WTC11 (cell line): ENCODE measurements around the gene TMEM95. TPM values are rescaled to one million over a fixed set of nuclear protein-coding genes. Genes with fewer than 3 reads are reported as not detected.

Source experiments
- ATAC-seq: fragments of 200-7000 bp; cut with Tn5 transposase; 2 replicates; pipeline ENCODE4 v1.10.0; 2021; ENCODE audit warnings: mild to moderate bottlenecking, moderate library complexity
- CTCF ChIA-PET: fragments of 300-600 bp; sonication (Branson Sonifier 250); formaldehyde crosslinking; loops from one replicate; lab custom pipeline; 2021; ENCODE audit warnings: antibody characterized with exemption; lab: Charles Lee
- POLR2A ChIA-PET: fragments of 350-600 bp; sonication (Branson Sonifier 250); formaldehyde crosslinking; loops from one replicate; lab custom pipeline; 2021; ENCODE audit warnings: antibody characterized with exemption; lab: Charles Lee
- DNase-seq: peaks from one replicate; pipeline ENCODE4 v3.0.0; 2021; ENCODE audit warnings: low spot score
- H3K27ac Mint-ChIP-seq: 2 replicates; pipeline ENCODE4 v1.8.0; 2021; ENCODE audit warnings: mixed read lengths
- H3K27me3 Mint-ChIP-seq: 2 replicates; pipeline ENCODE4 v1.8.0; 2021; ENCODE audit warnings: low read depth, mild to moderate bottlenecking, moderate library complexity, mixed read lengths
- H3K36me3 Mint-ChIP-seq: 2 replicates; pipeline ENCODE4 v1.8.0; 2021; ENCODE audit warnings: mixed read lengths
- H3K4me1 Mint-ChIP-seq: 2 replicates; pipeline ENCODE4 v1.8.0; 2022; ENCODE audit warnings: mixed read lengths
- H3K4me3 Mint-ChIP-seq: 2 replicates; pipeline ENCODE4 v1.8.0; 2021; ENCODE audit warnings: mild to moderate bottlenecking, moderate library complexity, mixed read lengths
- H3K9me3 Mint-ChIP-seq: 2 replicates; pipeline ENCODE4 v1.8.0; 2021; ENCODE audit warnings: mixed read lengths
- CBFB ChIP-seq: sonication (generic); formaldehyde crosslinking; IDR thresholded peaks from 2 replicates; pipeline ENCODE4 v1.8.1; 2022; ENCODE audit warnings: mild to moderate bottlenecking, low read depth, missing genetic modification reagents
- CREB1 ChIP-seq: sonication (generic); formaldehyde crosslinking; IDR thresholded peaks from 2 replicates; pipeline ENCODE4 v1.8.0; 2023; ENCODE audit warnings: mild to moderate bottlenecking, missing genetic modification reagents
- CREM ChIP-seq: sonication (generic); formaldehyde crosslinking; IDR thresholded peaks from 2 replicates; pipeline ENCODE4 v1.8.1; 2022; ENCODE audit warnings: mild to moderate bottlenecking, missing genetic modification reagents, moderate library complexity
- E2F1 ChIP-seq: sonication (generic); formaldehyde crosslinking; IDR thresholded peaks from 2 replicates; pipeline ENCODE4 v1.8.0; 2022; ENCODE audit warnings: mild to moderate bottlenecking, missing genetic modification reagents
- E2F5 ChIP-seq: sonication (generic); formaldehyde crosslinking; IDR thresholded peaks from 2 replicates; pipeline ENCODE4 v1.8.1; 2022; ENCODE audit warnings: mild to moderate bottlenecking, moderate library complexity, missing genetic modification reagents
- ESRRA ChIP-seq: sonication (generic); formaldehyde crosslinking; IDR thresholded peaks from 2 replicates; pipeline ENCODE4 v1.8.1; 2022; ENCODE audit warnings: mild to moderate bottlenecking, missing genetic modification reagents, borderline replicate concordance
- FOXP1 ChIP-seq: sonication (generic); formaldehyde crosslinking; IDR thresholded peaks from 2 replicates; pipeline ENCODE4 v1.8.0; 2022; ENCODE audit warnings: missing genetic modification reagents, mild to moderate bottlenecking, moderate library complexity, borderline replicate concordance
- HMGXB4 ChIP-seq: sonication (generic); formaldehyde crosslinking; IDR thresholded peaks from 2 replicates; pipeline ENCODE4 v1.8.1; 2023; ENCODE audit warnings: mild to moderate bottlenecking, moderate library complexity, missing genetic modification reagents
- MAX ChIP-seq: sonication (generic); formaldehyde crosslinking; IDR thresholded peaks from 2 replicates; pipeline ENCODE4 v1.8.0; 2022; ENCODE audit warnings: mild to moderate bottlenecking, missing genetic modification reagents
- MYBL2 ChIP-seq: sonication (generic); formaldehyde crosslinking; IDR thresholded peaks from 2 replicates; pipeline ENCODE4 v1.8.1; 2023; ENCODE audit warnings: mild to moderate bottlenecking, moderate library complexity, missing genetic modification reagents
- NFYB ChIP-seq: sonication (generic); formaldehyde crosslinking; conservative IDR thresholded peaks from 2 replicates; pipeline ENCODE4 v1.8.0; 2022; ENCODE audit warnings: low read depth, missing genetic modification reagents
- PREB ChIP-seq: sonication (generic); formaldehyde crosslinking; IDR thresholded peaks from 2 replicates; pipeline ENCODE4 v1.8.1; 2022; ENCODE audit warnings: mild to moderate bottlenecking, missing genetic modification reagents, moderate library complexity, borderline replicate concordance
- SP1 ChIP-seq: sonication (generic); formaldehyde crosslinking; conservative IDR thresholded peaks from 2 replicates; pipeline ENCODE4 v1.8.1; 2022; ENCODE audit warnings: missing genetic modification reagents
- TEAD4 ChIP-seq: sonication (generic); formaldehyde crosslinking; IDR thresholded peaks from 2 replicates; pipeline ENCODE4 v1.8.0; 2022; ENCODE audit warnings: mild to moderate bottlenecking, missing genetic modification reagents
- ZNF121 ChIP-seq: sonication (generic); formaldehyde crosslinking; IDR thresholded peaks from 2 replicates; pipeline ENCODE4 v1.8.0; 2023; ENCODE audit warnings: missing genetic modification reagents
- ZNF425 ChIP-seq: fragments of 250-450 bp; sonication (Bioruptor Pico); conservative IDR thresholded peaks from 2 replicates; pipeline ENCODE4 v1.9.0; 2021; ENCODE audit warnings: mild to moderate bottlenecking
- ZNF532 ChIP-seq: fragments of 250-450 bp; sonication (Bioruptor Pico); IDR thresholded peaks from 2 replicates; pipeline ENCODE4 v1.9.0; 2021; ENCODE audit warnings: mild to moderate bottlenecking, borderline replicate concordance
- total RNA-seq: library from RNA; stranded (reverse); gene quantifications from 3 replicates; pipeline ENCODE4 v1.2.3, GENCODE V29; 2021

The TMEM95 gene
- total RNA-seq, 1 experiment from 2014 or later = not detected

- H3K27me3 Mint-ChIP-seq = no peaks in the 10 kb centered on the region; the same call in 1 of the 2 replicates
- no peak for DNase-seq
- H3K36me3 Mint-ChIP-seq = peaks cover 4% of the 10 kb centered on the region
- peak overlapping the region; percentile 80 for H3K4me3 Mint-ChIP-seq
- peak; percentile 16 for ATAC-seq
- peak overlapping the region; percentile 85 for H3K27ac Mint-ChIP-seq
- H3K9me3 Mint-ChIP-seq = no peaks in the 10 kb centered on the region
- CTCF ChIA-PET = interaction anchor here (0.6 to 3.3 kb wide), 39 partner anchors 9 to 1523 kb away, joined by 3 to 59 read pairs (median 5); partner anchors contain the start of genes ACAP1, CHRNB1, KCTD11 and NEURL4
- TF ChIP-seq CREB1 (CRISPR knock-in tag) (0 out of 2 replicates have a peak, but pooled peaks have one; percentile 17), ZNF425 (CRISPR knock-in tag) (no peak), MYBL2 (CRISPR knock-in tag) (peak; percentile 84; the same call in 1 of the 2 replicates), PREB (CRISPR knock-in tag) (no peak)
- POLR2A ChIA-PET = interaction anchor here (0.6 to 2.5 kb wide), 20 partner anchors 10 to 186 kb away, joined by 3 to 38 read pairs (median 4); partner anchors contain the start of genes ACAP1, CHRNB1, NEURL4 and PLSCR3
- peaks cover 27% of the 10 kb centered on the region for H3K4me1 Mint-ChIP-seq
Observed at GRCh38 chr17:7403727-7403976, 48.7 kb downstream of the TMEM95 start.

- CTCF ChIA-PET = interaction anchor here (0.6 to 3.3 kb wide), 40 partner anchors 10 to 1522 kb away, joined by 3 to 59 read pairs (median 5); partner anchors contain the start of genes ACAP1, CHRNB1, KCTD11 and NEURL4
- POLR2A ChIA-PET = interaction anchor here (0.6 to 2.5 kb wide), 21 partner anchors 9 to 185 kb away, joined by 3 to 38 read pairs (median 4); partner anchors contain the start of genes ACAP1, CHRNB1, NEURL4 and PLSCR3
- peak within 1 kb of the TSS; percentile 84 for H3K4me3 Mint-ChIP-seq
- TF ChIP-seq CBFB (CRISPR knock-in tag) (no peak), CREM (CRISPR knock-in tag) (0 out of 2 replicates have a peak, but pooled peaks have one; percentile 32), ZNF121 (CRISPR knock-in tag) (no peak), E2F5 (CRISPR knock-in tag) (0 out of 2 replicates have a peak, but pooled peaks have one; percentile 43), ZNF425 (CRISPR knock-in tag) (no peak), MAX (CRISPR knock-in tag) (0 out of 2 replicates have a peak, but pooled peaks have one; percentile 12), E2F1 (CRISPR knock-in tag) (no peak), NFYB (CRISPR knock-in tag) (peak; percentile 77), HMGXB4 (CRISPR knock-in tag) (peak; percentile 25; the same call in 1 of the 2 replicates), ESRRA (CRISPR knock-in tag) (0 out of 2 replicates have a peak, but pooled peaks have one; percentile 22), FOXP1 (peak; percentile 66; the same call in 1 of the 2 replicates), TEAD4 (CRISPR knock-in tag) (no peak), ZNF532 (no peak), SP1 (CRISPR knock-in tag) (peak; percentile 66)
Observed at GRCh38 chr17:7403977-7404736, 49.2 kb downstream of the TMEM95 start, which contains the start of gene TMEM256. TMEM256 (minus strand) TSS chr17:7404097; CDS start chr17:7404084, 13 bp downstream.

More at GRCh38 chr17:7403977-7404736, 49.2 kb downstream of the TMEM95 start, which contains the start of gene TMEM256:
- peak; percentile 87 for ATAC-seq
- Mint-ChIP-seq H3K4me1 (peaks cover 29% of the 10 kb centered on the region), H3K36me3 (peaks cover 7% of the 10 kb centered on the region), H3K27ac (peak within 1 kb of the TSS; percentile 85), H3K27me3 (no peaks in the 10 kb centered on the region; the same call in 1 of the 2 replicates), H3K9me3 (no peaks in the 10 kb centered on the region)
- DNase-seq = peak; percentile 99
